DMS153 treated with DMSO at 0.1 percent for 48 hours (cell line): ENCODE results near the gene AOPEP.

Source experiments
- DNase-seq: peaks from one replicate; lab custom pipeline; 2025; ENCODE audit not compliant: unreplicated experiment; lab: John Stamatoyannopoulos, UW

The AOPEP gene

DNA sequence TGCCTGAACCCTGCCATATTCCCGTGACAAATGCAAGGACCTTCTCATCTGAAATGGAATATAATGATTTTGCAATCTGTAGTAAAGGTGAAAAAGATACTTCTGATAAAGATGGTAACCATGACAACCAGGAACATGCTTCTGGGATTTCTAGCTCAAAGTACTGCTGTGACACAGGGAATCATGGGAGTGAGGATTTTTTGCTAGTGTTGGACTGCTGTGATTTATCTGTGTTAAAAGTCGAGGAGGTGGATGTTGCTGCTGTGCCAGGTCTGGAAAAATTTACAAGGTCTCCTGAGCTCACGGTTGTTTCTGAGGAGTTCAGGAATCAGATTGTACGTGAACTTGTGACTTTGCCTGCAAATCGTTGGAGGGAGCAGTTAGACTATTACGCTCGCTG is 33.5 kb downstream of the AOPEP start:
- no peak for DNase-seq

- no peak for DNase-seq
These were observed 34.2 kb downstream of the AOPEP start for GRCh38 chr9:94760660-94761059.

GRCh38 chr9:94761481-94761880 is 35.0 kb downstream of the AOPEP start:
- DNase-seq: no peak

GRCh38 chr9:94767331-94768072 is 41.0 kb downstream of the AOPEP start:
- no peak for DNase-seq

GRCh38 chr9:94768766-94769165 is 42.3 kb downstream of the AOPEP start:
- DNase-seq: no peak

- no peak for DNase-seq
These were observed 43.8 kb downstream of the AOPEP start for GRCh38 chr9:94770334-94770733.

DNA sequence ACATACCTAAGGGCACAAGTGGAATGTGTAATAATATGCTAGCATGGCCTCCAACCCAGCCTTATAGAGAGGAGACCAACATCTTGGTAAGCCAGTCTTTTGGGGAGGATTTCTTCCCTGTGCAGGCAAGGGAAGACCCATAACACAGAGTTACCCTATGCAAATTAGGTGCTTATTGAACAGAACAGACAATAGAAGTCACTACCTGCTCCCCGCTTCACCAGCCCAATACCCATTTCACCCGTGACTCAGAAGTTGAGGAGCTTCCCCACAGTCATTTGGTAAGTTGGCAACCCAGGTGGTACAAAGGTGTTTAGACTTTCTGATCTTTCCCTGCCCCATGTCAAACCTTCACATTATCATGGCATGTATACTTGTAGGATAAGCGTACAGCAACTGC is 44.6 kb downstream of the AOPEP start:
- DNase-seq: no peak

GRCh38 chr9:94772144-94772543 is 45.6 kb downstream of the AOPEP start:
- DNase-seq: no peak

DNA sequence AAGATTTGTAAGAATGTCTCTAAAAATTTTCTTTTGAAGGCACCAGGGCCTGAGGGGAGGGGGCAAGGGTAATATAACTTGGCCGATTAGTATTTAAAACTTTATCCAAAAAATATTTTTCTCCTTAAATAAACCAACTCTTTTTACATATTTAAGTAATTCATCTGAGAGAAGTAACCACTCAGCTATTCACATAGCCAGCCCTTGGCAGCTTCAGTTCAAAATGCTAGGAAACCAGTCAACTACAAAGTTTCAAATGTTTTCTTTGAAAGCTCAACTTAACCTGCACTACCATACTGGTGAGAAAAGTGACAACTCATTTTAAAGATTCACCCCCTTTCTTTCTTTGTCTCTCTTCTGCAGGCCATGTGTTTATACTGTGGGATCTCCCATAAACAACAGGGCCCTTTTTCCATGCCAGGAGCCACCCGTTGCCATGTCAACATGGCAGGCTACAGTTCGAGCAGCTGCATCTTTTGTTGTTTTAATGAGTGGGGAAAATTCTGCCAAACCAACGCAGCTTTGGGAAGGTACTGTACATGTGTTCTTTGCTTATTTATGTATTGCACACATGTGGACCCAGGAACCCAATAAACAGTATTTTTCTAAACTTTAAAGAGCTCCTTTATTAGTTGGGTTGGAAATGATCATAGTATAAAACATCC is 46.3 kb downstream of the AOPEP start:
- DNase-seq: peak; percentile 90

- DNase-seq: no peak
These were observed 47.2 kb downstream of the AOPEP start for GRCh38 chr9:94773655-94774054.

DNA sequence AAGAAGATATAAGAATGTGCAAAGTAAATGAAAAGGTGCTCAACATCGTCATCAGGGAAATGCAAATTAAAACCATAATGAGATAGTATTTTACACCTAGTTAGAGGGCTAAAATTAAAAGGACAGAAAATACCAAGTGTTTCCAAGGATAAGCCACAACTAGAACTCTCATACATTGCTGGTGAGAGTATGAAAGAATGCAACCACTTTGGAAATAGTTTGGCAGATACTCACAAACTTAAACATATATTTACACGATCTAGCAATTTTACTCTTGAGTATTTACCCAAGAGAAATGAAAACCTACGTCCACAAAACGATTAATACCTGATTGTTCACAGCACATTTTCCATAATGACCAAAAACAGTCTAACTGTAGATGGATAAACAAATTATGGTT is 51.5 kb downstream of the AOPEP start:
- DNase-seq: no peak

- no peak for DNase-seq
These were observed 52.5 kb downstream of the AOPEP start for GRCh38 chr9:94779031-94779430.

- DNase-seq: no peak
These were observed 53.3 kb downstream of the AOPEP start for GRCh38 chr9:94779693-94780290.

- no peak for DNase-seq
These were observed 54.0 kb downstream of the AOPEP start for GRCh38 chr9:94780516-94780950.

DNA sequence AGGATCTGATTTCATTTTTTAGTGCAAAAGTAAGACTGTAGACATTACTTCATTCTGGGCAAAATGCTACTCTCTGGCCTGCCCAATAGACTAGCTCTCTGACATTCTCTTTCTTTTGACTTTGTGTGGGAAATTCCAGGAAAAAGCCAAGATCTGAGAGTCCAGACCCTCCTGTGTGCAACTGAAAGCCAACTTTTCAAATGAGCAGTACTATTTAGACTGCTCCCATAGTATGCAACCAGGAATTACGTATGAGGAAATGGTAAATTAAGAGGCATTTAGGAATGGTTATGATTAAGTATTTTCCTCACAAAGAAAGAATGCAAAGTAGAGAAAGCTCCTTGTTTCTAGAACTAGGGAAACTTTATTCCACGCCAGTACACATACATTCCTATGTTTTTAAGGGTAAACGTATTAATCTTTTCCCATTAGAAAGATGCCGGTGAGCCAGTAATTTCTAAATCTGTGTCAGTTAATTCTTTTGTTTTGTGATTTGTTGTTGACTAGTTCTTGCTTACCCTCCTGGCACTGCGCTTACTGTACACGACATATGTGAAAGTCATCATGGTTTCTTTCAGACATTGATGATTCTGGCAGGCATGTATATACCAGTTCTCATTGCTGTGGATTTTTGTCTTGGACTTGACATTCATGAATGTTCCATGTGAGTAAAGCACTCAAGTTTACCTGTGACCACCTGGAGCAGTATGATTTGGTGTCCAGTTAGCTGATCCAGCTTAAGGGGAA is 56.0 kb downstream of the AOPEP start:
- no peak for DNase-seq

GRCh38 chr9:94783102-94783682 is 56.7 kb downstream of the AOPEP start:
- DNase-seq: peak; percentile 93

- DNase-seq: no peak
These were observed 57.4 kb downstream of the AOPEP start for GRCh38 chr9:94783928-94784327.

GRCh38 chr9:94785215-94786169 is 59.0 kb downstream of the AOPEP start:
- no peak for DNase-seq

- no peak for DNase-seq
These were observed 60.1 kb downstream of the AOPEP start for GRCh38 chr9:94786586-94786985.

DNA sequence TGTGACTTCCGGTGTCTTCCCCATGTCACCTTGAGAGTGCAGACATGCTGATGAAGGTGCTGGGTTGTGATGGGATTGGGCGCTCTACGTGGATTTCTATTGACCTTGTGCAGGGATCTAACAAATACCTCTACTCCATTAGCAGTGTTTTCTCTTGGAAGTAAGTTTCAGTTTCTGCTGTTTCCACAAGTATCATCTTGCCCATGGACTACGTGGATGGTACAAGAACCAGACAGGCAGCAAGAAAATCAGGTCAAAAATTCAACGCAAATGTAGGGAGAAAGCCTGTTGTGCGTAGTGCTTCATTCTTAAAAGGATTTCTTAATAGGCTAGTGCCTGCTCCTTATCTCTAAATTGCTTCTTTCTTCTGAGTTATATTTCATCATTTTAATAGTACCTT is 60.8 kb downstream of the AOPEP start:
- no peak for DNase-seq
